ENCODE data around the gene PARP8.
A peak's percentile ranks its signal among the peaks of the same experiment; 100 is the strongest.
"Not testable (repeated sequence)": the region's sequence is repeated elsewhere in the genome, so short reads cannot be mapped to it uniquely, and the experiment has no call there.

PARP8 gene, protein sequence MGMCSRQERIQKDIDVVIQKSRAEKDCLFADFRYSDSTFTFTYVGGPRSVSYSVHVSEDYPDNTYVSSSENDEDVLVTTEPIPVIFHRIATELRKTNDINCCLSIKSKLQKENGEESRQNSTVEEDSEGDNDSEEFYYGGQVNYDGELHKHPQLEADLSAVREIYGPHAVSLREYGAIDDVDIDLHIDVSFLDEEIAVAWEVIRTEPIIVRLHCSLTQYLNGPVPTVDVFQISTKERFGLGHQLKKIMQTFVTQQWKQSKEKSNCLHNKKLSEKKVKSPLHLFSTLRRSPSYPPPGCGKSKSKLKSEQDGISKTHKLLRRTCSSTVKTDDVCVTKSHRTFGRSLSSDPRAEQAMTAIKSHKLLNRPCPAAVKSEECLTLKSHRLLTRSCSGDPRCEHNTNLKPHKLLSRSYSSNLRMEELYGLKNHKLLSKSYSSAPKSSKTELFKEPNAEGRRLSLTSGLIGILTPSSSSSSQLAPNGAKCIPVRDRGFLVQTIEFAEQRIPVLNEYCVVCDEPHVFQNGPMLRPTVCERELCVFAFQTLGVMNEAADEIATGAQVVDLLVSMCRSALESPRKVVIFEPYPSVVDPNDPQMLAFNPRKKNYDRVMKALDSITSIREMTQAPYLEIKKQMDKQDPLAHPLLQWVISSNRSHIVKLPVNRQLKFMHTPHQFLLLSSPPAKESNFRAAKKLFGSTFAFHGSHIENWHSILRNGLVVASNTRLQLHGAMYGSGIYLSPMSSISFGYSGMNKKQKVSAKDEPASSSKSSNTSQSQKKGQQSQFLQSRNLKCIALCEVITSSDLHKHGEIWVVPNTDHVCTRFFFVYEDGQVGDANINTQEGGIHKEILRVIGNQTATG

GRCh38 chr5:50666261-50667022, at the start of gene PARP8:
Gene PARP8 (plus strand): TSS chr5:50666637. CDS start chr5:50667096, 459 bp downstream.
- peaks cover 57% of the 10 kb centered on the region for H3K4me1 Mint-ChIP-seq (ENCODE audit: low read depth)
- no peaks in the 10 kb centered on the region for H3K9me3 Mint-ChIP-seq (ENCODE audit: low read depth)
- H3K4me3 Mint-ChIP-seq, result peak within 1 kb of the TSS; percentile 100
- H3K27me3 Mint-ChIP-seq, result no peaks in the 10 kb centered on the region
- no peaks in the 10 kb centered on the region for H3K36me3 Mint-ChIP-seq
- peak within 1 kb of the TSS; percentile 99 for H3K27ac Mint-ChIP-seq

- Mint-ChIP-seq H3K27ac (no peak overlapping the region), H3K4me3 (no peak overlapping the region), H3K27me3 (no peaks in the 10 kb centered on the region), H3K36me3 (peaks cover 4% of the 10 kb centered on the region), H3K4me1 (ENCODE audit: low read depth) (peaks cover 12% of the 10 kb centered on the region), H3K9me3 (ENCODE audit: low read depth) (peaks cover 4% of the 10 kb centered on the region)
Measured at GRCh38 chr5:50623666-50624065, 42.8 kb upstream of the PARP8 start.

GRCh38 chr5:50634866-50635265, 31.6 kb upstream of the PARP8 start:
- Mint-ChIP-seq H3K4me1 (ENCODE audit: low read depth) (peaks cover 74% of the 10 kb centered on the region), H3K27ac (peak overlapping the region; percentile 70), H3K4me3 (peak overlapping the region; percentile 6)
- H3K9me3 Mint-ChIP-seq (ENCODE audit: low read depth); H3K27me3 Mint-ChIP-seq; H3K36me3 Mint-ChIP-seq: not testable (repeated sequence)

- not testable (repeated sequence) for H3K9me3 Mint-ChIP-seq (ENCODE audit: low read depth); H3K36me3 Mint-ChIP-seq; H3K4me3 Mint-ChIP-seq; H3K27me3 Mint-ChIP-seq
- peaks cover 57% of the 10 kb centered on the region for H3K4me1 Mint-ChIP-seq (ENCODE audit: low read depth)
- H3K27ac Mint-ChIP-seq, result peak overlapping the region; percentile 75
Measured at GRCh38 chr5:50637576-50637975, 28.9 kb upstream of the PARP8 start.

- H3K9me3 Mint-ChIP-seq (ENCODE audit: low read depth), result peaks cover 5% of the 10 kb centered on the region
- peaks cover 30% of the 10 kb centered on the region for H3K4me1 Mint-ChIP-seq (ENCODE audit: low read depth)
- H3K36me3 Mint-ChIP-seq, result no peaks in the 10 kb centered on the region
- no peak overlapping the region for H3K27ac Mint-ChIP-seq
- no peak overlapping the region for H3K4me3 Mint-ChIP-seq
- no peaks in the 10 kb centered on the region for H3K27me3 Mint-ChIP-seq
Measured at GRCh38 chr5:50646591-50646990, 19.8 kb upstream of the PARP8 start.

GRCh38 chr5:50647726-50648125, 18.7 kb upstream of the PARP8 start:
- peaks cover 29% of the 10 kb centered on the region for H3K4me1 Mint-ChIP-seq (ENCODE audit: low read depth)
- H3K4me3 Mint-ChIP-seq, result no peak overlapping the region
- H3K36me3 Mint-ChIP-seq, result no peaks in the 10 kb centered on the region
- no peaks in the 10 kb centered on the region for H3K27me3 Mint-ChIP-seq
- H3K9me3 Mint-ChIP-seq (ENCODE audit: low read depth), result peaks cover 1% of the 10 kb centered on the region
- H3K27ac Mint-ChIP-seq, result no peak overlapping the region

DNA sequence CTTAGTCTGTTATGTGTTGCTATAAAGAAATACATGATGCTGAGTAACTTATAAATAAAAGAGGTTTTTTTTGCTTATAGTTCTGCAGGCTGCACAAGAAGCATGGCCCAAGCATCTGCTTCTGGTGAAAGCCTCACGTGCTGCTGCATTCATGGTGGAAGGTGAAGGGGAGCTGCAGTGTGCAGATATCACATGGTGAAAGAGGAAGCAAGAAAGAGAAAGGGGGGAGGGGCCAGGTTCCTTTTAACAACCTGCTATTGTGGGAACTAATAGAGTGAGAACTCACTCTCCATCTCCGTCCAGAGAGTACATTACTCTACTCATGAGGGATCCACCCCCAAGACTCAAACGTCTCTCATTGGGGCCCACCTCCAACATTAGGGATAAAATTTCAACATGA, 12.5 kb upstream of the PARP8 start:
- no peak overlapping the region for H3K4me3 Mint-ChIP-seq
- no peak overlapping the region for H3K27ac Mint-ChIP-seq
- H3K4me1 Mint-ChIP-seq (ENCODE audit: low read depth), result peaks cover 23% of the 10 kb centered on the region
- H3K36me3 Mint-ChIP-seq, result no peaks in the 10 kb centered on the region
- H3K27me3 Mint-ChIP-seq, result no peaks in the 10 kb centered on the region
- no peaks in the 10 kb centered on the region for H3K9me3 Mint-ChIP-seq (ENCODE audit: low read depth)

GRCh38 chr5:50655067-50655809, 11.2 kb upstream of the PARP8 start:
- H3K4me3 Mint-ChIP-seq, result no peak overlapping the region
- H3K9me3 Mint-ChIP-seq (ENCODE audit: low read depth), result peaks cover 1% of the 10 kb centered on the region
- peaks cover 21% of the 10 kb centered on the region for H3K4me1 Mint-ChIP-seq (ENCODE audit: low read depth)
- no peaks in the 10 kb centered on the region for H3K36me3 Mint-ChIP-seq
- no peak overlapping the region for H3K27ac Mint-ChIP-seq
- H3K27me3 Mint-ChIP-seq, result no peaks in the 10 kb centered on the region

- H3K4me1 Mint-ChIP-seq (ENCODE audit: low read depth), result peaks cover 21% of the 10 kb centered on the region
- no peaks in the 10 kb centered on the region for H3K36me3 Mint-ChIP-seq
- H3K27me3 Mint-ChIP-seq, result no peaks in the 10 kb centered on the region
- H3K9me3 Mint-ChIP-seq (ENCODE audit: low read depth), result peaks cover 3% of the 10 kb centered on the region
- no peak overlapping the region for H3K27ac Mint-ChIP-seq
- H3K4me3 Mint-ChIP-seq, result no peak overlapping the region
Measured at GRCh38 chr5:50655810-50656205, 10.6 kb upstream of the PARP8 start.

DNA sequence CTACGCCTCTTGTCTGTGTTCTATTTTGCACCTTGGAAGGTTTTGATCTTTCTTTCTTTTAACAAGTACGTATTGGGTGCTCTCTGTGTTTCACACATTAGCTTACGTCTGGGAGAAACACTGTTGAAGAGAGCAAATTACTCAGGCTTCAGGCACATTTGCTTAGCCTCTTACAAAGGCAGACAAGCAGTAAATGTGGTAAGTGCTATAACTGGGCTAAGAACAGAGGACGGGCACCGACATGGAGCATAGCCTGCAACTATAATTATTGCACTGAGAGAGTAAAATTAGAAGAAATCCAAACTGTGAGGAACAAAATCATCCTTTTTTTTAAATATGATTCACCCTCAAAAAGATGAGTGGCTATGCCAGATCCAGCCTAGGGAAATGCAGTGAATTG, 9.4 kb upstream of the PARP8 start:
- H3K36me3 Mint-ChIP-seq, result no peaks in the 10 kb centered on the region
- H3K4me1 Mint-ChIP-seq (ENCODE audit: low read depth), result peaks cover 21% of the 10 kb centered on the region
- no peak overlapping the region for H3K4me3 Mint-ChIP-seq

GRCh38 chr5:50658246-50658645, 8.2 kb upstream of the PARP8 start:
- Mint-ChIP-seq H3K27ac (no peak overlapping the region), H3K4me3 (no peak overlapping the region), H3K36me3 (no peaks in the 10 kb centered on the region), H3K4me1 (ENCODE audit: low read depth) (peaks cover 21% of the 10 kb centered on the region), H3K9me3 (ENCODE audit: low read depth) (peaks cover 3% of the 10 kb centered on the region), H3K27me3 (no peaks in the 10 kb centered on the region)

More for the DNA sequence above, 9.4 kb upstream of the PARP8 start:
- Mint-ChIP-seq H3K9me3 (ENCODE audit: low read depth) (peaks cover 3% of the 10 kb centered on the region), H3K27ac (no peak overlapping the region), H3K27me3 (no peaks in the 10 kb centered on the region)

GRCh38 chr5:50663636-50664035, 2.8 kb upstream of the PARP8 start:
- Mint-ChIP-seq H3K36me3 (no peaks in the 10 kb centered on the region), H3K27me3 (no peaks in the 10 kb centered on the region), H3K4me1 (ENCODE audit: low read depth) (peaks cover 32% of the 10 kb centered on the region), H3K9me3 (ENCODE audit: low read depth) (peaks cover 3% of the 10 kb centered on the region), H3K27ac (peak overlapping the region; percentile 16), H3K4me3 (no peak overlapping the region)

DNA sequence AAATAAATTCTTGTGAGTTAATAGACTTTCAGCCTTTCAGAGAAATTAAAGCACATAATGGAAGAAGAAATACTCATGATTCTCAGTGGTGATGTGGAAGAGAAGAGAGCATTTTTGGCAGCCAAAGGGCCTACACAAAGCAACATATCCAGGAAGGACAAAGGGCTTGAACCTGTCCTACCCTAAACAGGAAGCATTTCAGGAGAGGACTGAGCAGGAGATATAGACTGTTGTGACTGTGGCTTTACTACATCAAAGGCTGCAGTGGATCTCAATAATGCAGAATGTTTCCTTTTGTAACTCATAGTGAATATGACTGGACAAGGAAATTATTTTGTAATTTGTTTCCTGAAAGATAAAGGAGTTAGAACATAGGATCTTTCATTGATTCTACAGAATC, 1.3 kb upstream of the PARP8 start:
- peak overlapping the region; percentile 96 for H3K4me3 Mint-ChIP-seq
- peaks cover 46% of the 10 kb centered on the region for H3K4me1 Mint-ChIP-seq (ENCODE audit: low read depth)

DNA sequence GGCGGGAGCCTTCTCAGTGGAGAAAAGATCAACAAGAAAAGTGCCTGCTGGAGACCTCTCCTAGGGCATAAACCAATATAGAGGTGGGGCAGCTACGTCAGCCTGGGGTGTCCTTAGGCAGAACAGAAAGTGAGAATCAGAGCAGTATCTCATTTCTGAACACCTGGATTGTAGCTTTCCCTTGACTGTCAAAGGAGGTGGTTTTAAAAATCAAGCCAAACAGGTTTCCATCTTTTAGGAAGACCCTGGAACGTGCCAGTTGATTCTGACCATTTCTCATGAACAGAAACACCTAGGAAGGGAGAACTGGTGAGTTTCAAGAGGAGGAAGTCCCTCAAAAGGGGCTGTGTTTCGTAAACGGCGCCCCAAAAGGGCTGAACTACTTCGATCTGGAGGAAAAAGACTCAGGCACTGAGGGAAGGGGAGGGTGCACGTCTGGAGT, 655 bp upstream of the PARP8 start:
- H3K9me3 Mint-ChIP-seq (ENCODE audit: low read depth); H3K36me3 Mint-ChIP-seq; H3K27me3 Mint-ChIP-seq: not testable (repeated sequence)
- peak overlapping the region; percentile 99 for H3K27ac Mint-ChIP-seq
- peaks cover 51% of the 10 kb centered on the region for H3K4me1 Mint-ChIP-seq (ENCODE audit: low read depth)
- peak overlapping the region; percentile 96 for H3K4me3 Mint-ChIP-seq

More for the DNA sequence above, 1.3 kb upstream of the PARP8 start:
- Mint-ChIP-seq H3K9me3 (ENCODE audit: low read depth) (peaks cover 3% of the 10 kb centered on the region), H3K27me3 (no peaks in the 10 kb centered on the region), H3K36me3 (no peaks in the 10 kb centered on the region), H3K27ac (peak overlapping the region; percentile 99)
